ENCODE measurements around the gene NPC2.

DNA sequence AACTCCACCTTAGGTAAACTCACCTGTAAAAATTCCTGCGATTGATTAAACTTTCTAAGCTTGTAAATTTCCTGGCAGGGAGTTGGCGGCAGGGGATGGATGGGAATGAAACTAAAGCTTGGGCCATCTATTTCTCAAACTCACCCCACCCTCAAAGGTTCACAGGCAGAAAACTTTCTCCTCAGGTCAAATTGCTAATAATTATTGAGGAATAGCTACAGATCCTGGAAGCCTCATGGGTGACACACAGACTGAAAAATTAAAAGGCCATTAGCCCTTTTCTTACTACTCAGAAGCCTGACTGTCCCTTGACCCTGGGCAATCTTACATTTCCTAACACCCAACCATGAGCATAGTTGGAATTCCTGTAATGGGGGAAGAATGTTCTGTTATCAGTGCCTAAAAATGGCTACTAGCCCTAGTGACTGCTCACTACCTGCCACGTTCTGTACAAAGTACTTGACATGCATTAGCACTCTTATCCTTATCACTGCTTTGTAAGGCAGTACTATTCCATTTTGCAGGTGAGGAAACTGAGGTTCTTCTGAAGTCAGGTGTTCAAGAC, 54.7 kb downstream of the NPC2 start:
- TF ChIP-seq, protein P1, sequence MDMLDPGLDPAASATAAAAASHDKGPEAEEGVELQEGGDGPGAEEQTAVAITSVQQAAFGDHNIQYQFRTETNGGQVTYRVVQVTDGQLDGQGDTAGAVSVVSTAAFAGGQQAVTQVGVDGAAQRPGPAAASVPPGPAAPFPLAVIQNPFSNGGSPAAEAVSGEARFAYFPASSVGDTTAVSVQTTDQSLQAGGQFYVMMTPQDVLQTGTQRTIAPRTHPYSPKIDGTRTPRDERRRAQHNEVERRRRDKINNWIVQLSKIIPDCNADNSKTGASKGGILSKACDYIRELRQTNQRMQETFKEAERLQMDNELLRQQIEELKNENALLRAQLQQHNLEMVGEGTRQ (IDR thresholded peaks at IDR 0.05; ENCODE audit: low read depth, low read length) = no peak
- TF ChIP-seq POLR2A (IDR thresholded peaks at IDR 0.05; ENCODE audit: low read depth, low read length) (no peak), CEBPB (IDR thresholded peaks at IDR 0.05; ENCODE audit: low read depth, low read length) (no peak)
- TF ChIP-seq, protein P2, sequence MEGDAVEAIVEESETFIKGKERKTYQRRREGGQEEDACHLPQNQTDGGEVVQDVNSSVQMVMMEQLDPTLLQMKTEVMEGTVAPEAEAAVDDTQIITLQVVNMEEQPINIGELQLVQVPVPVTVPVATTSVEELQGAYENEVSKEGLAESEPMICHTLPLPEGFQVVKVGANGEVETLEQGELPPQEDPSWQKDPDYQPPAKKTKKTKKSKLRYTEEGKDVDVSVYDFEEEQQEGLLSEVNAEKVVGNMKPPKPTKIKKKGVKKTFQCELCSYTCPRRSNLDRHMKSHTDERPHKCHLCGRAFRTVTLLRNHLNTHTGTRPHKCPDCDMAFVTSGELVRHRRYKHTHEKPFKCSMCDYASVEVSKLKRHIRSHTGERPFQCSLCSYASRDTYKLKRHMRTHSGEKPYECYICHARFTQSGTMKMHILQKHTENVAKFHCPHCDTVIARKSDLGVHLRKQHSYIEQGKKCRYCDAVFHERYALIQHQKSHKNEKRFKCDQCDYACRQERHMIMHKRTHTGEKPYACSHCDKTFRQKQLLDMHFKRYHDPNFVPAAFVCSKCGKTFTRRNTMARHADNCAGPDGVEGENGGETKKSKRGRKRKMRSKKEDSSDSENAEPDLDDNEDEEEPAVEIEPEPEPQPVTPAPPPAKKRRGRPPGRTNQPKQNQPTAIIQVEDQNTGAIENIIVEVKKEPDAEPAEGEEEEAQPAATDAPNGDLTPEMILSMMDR (conservative IDR thresholded peaks at IDR 0.05; ENCODE audit: low read depth, low read length) = no peak
